HG03025 (cell line): ENCODE results near the gene MCF2L.
"Not testable (repeated sequence)": the region's sequence is repeated elsewhere in the genome, so short reads cannot be mapped to it uniquely, and the experiment has no call there.

Experiments used
- ATAC-seq: cut with Tn5 transposase; IDR thresholded peaks from one replicate; pipeline ENCODE4 v1.9.1; 2021; ENCODE audit warnings: mild to moderate bottlenecking, moderate library complexity; ENCODE audit not compliant: unreplicated experiment, low FRiP score

Gene MCF2L

GRCh38 chr13:113106711-113107351 lies 137.8 kb downstream of the MCF2L start:
- ATAC-seq: no peak

DNA sequence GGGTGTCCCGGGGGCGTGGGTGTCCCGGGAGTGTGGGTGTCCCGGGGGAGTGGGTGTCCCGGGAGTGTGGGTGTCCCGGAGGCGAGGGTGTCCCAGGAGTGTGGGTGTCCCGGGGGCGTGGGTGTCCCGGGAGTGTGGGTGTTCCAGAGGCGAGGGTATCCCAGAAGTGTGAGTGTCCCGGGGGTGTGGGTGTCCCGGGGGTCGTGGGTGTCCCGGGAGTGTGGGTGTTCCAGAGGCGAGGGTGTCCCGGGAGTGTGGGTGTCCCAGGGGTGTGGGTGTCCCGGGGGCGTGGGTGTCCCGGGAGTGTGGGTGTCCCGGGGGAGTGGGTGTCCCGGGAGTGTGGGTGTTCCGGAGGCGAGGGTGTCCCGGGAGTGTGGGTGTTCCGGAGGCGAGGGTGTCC lies 139.5 kb downstream of the MCF2L start:
- ATAC-seq: not testable (repeated sequence)

DNA sequence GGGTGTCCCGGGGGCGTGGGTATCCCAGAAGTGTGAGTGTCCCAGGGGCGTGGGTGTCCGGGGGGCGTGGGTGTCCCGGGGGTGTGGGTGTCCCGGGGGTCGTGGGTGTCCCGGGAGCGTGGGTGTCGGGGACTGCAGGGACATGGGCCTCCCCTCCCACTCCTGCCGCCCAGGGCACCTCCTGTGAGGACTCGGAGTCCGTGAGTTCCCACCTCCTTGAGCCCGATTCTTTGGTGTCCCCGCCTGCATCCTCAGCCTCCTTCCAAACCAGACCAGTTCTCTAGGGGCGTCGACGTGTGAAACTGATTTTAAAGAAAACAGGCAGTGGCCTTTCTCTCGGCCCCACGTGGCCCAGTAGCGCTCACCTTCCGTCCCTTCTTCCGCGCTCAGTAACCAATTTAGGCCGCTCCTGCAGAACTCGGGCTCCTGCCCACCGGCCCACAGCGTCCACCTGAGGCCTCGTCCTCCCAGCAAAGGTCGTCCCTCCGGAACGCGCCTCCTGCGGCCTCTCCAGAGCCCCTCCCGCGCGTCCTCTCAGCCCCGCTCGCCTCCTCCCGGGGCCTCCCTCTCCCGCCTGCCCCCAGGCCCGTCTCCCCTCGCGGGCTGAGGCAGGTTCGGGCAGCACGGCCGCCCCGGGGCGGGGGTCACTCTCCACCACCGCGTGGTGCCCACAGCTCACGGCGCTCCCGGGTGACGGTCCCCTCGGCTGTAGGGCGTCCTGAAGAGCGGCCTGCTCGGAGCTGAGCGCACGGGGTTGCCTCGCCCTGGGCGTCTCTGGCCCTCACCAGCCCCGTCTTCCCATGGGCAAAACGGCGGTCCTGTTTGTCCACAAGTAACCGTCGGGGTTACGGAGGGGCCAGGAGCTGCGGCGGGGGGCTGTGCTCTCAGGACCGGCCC lies 140.4 kb downstream of the MCF2L start:
- no peak for ATAC-seq

GRCh38 chr13:113110048-113110851 lies 141.2 kb downstream of the MCF2L start:
- no peak for ATAC-seq

DNA sequence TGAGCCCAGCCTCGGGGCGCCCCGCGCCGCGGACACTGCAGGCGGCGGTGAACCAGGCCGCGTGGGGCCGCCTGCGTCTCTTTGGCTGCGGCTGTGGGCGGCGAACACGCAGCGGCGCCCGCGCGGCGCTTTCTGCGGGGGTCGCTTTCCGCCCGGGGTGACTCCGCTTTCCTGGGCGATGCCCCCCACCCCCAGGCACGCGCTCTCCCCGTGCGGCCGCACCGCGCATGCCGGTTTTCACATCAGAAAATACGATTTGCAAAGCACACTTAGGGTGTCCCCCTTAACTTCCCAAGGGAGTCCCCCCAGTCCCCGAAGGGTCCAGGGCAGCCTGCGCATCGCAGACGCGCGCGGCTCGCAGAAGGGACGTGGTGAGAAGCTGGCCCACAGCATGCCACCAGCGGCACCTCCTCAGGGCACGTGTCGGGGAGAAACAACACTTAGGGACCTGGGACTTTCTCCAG lies 141.9 kb downstream of the MCF2L start:
- ATAC-seq: no peak

DNA sequence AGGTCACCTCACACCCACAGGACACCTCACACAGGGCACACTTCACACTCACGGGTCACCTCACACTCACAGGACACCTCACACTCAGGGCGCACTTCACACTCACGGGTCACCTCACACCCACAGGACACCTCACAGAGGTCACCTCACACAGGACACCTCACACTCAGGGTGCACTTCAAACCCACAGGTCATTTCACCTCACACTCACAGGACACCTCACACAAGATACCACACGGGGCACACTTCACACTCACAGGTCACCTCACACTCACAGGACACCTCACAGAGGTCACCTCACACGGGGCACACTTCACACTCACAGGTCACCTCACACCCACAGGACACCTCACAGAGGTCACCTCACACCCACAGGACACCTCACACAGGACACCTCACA lies 142.8 kb downstream of the MCF2L start:
- not testable (repeated sequence) for ATAC-seq

DNA sequence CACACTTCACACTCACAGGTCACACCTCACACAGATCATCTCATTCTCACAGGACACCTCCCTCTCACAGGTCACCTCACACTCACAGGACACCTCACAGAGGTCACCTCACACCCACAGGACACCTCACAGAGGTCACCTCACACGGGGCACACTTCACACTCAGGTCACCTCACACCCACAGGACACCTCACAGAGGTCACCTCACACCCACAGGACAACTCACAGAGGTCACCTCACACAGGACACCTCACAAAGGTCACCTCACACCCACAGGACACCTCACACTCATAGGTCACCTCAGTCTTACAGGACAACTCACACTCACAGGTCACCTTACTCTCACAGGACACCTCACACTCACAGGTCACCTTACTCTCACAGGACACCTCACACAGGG lies 143.5 kb downstream of the MCF2L start:
- not testable (repeated sequence) for ATAC-seq

DNA sequence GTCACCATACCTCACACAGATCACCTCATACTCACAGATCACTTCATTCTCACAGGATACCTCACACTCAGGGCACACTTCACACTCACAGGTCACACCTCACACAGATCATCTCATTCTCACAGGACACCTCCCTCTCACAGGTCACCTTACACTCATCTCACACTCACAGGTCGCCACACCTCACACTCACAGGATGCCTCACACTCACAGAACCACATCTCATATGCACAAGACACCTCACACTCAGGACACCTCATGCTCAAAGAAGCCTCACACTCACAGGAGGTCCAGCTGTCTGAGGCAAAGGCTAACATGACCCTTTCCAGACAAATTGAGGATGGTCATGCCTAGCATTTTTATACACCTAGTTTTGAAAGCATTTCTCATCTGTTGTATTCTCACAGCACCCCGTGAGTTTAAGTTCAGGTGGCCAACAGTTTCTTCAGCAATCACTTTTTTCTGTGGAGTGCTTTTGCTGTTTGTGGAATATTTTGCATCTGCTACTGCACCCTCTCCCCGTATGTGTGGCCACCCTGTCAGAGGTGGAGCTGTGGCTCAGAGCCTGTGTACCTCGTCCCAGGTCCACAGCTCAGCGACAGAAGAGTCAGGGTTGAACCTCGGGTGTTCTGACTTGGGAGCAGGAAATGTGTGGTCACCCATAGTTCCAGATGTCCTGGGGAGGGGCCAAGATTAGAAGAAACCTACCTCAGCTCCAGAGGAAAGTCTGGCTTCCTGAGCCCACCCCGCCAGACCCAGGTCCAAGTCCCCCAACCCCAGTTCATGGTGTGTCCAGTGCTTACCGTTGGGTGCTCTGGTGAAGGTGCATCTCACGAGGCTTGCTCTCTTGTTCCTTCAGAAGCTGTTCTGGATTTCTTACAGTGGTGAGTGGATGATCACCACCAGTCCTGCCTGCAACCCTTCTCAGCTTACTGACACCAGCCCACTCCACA lies 144.2 kb downstream of the MCF2L start:
- no peak for ATAC-seq

- no peak for ATAC-seq
These were observed 144.8 kb downstream of the MCF2L start for GRCh38 chr13:113113846-113114271.

- ATAC-seq: no peak
These were observed 145.7 kb downstream of the MCF2L start for GRCh38 chr13:113114511-113115362.

DNA sequence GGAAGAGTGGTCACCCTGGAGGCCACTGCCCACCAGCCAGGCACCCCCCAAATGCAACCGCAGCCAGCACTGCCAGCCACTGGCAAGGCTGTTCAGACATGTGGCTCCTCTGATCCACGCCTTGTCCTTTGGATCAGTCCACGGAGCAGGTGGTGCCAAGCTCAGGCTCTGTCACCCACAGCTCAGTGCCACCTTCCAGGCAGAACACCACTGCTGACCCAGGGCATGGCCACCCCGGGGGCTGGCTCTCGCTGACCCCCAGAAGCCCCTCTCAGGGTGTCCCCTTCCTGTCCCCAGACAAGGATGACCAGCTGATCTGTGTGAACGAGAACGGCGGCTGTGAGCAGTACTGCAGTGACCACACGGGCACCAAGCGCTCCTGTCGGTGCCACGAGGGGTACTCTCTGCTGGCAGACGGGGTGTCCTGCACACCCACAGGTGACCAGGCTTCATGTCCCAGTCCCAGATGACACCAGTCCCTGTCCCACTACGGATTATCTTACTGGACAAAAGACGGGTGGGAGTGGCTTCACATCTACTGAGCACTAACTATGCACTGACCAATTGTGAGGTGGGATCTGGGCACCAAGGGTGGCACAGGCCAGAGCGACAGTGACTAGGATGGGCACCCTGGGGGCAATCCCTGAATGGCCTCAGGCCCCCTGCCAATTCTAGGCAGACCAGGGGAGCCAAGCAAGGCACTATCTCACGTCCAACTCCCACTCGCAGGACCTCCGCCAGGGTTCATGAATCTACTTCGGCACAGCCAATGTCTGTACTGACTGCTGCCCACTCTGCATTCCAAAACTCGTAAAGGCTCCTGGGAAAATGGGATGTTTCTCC lies 146.6 kb downstream of the MCF2L start:
- no peak for ATAC-seq

GRCh38 chr13:113116206-113116800 lies 147.3 kb downstream of the MCF2L start:
- ATAC-seq: no peak

DNA sequence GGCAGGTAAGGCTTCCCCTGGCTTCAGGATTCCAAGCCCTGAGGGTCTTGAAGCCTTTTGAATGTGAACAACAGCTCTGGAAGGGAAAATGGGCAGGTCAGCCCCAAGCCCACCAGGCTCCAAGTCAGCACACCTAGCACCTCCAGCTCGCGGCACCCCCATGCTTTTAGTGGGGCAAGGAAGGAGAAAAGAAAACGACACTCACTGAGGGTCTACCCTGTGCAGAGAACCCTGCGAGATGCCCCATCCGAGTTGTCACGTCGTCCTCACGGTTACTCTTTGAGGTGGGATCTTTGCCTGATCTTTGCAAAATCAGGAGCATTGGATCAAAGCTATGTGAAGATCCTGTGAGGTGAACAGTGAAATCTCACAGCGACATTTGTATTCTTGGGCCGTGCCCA lies 147.9 kb downstream of the MCF2L start:
- ATAC-seq: no peak

DNA sequence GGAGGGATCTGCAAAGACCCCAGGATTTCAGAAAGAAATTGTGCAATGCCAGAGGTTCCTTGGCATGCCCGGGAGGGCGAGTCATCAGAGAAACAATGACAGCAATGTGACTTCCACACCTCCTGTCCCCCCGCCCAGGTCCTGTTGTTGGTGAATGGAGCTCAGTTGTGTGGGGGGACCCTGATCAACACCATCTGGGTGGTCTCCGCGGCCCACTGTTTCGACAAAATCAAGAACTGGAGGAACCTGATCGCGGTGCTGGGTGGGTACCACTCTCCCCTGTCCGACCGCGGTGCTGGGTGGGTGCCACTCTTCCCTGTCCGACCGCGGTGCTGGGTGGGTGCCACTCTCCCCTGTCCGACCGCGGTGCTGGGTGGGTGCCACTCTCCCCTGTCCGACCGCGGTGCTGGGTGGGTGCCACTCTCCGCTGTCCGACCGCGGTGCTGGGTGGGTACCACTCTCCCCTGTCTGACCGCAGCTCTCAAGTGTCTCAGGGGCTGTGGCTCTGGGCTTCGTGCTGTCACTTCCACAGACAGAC lies 148.4 kb downstream of the MCF2L start:
- no peak for ATAC-seq

DNA sequence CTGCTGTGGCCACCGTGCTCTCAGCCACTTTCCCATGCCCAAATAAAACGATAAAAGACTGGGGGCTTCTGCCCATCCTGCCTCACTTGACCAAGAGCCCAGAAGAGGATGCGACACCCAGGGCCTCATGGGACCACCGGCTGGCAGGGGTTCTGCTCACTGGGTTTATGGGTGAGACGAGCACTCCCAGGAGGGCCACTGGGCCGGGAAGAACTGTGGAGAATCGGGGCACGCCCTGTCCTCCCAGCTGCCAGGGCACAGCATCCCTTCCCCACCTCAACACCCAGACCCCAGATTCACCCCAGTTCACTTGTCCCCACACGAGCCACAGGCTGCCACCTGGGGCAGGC lies 148.9 kb downstream of the MCF2L start:
- ATAC-seq: no peak

DNA sequence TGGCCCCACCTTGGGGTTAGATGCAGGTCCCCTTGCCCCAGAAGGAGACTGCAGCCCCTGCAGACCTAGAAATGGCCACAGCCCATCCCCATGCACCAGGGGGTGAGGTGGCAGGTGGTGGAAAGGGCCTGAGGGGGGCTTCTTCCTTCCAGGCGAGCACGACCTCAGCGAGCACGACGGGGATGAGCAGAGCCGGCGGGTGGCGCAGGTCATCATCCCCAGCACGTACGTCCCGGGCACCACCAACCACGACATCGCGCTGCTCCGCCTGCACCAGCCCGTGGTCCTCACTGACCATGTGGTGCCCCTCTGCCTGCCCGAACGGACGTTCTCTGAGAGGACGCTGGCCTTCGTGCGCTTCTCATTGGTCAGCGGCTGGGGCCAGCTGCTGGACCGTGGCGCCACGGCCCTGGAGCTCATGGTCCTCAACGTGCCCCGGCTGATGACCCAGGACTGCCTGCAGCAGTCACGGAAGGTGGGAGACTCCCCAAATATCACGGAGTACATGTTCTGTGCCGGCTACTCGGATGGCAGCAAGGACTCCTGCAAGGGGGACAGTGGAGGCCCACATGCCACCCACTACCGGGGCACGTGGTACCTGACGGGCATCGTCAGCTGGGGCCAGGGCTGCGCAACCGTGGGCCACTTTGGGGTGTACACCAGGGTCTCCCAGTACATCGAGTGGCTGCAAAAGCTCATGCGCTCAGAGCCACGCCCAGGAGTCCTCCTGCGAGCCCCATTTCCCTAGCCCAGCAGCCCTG lies 149.4 kb downstream of the MCF2L start:
- no peak for ATAC-seq
